RKO (cell line): ENCODE measurements around the gene CARD11.
"Not testable (repeated sequence)": the region's sequence is repeated elsewhere in the genome, so short reads cannot be mapped to it uniquely, and the experiment has no call there.

ENCODE experiments used
- DNase-seq: peaks from one replicate; pipeline ENCODE4 v3.0.0-alpha.2; 2016; ENCODE audit warnings: low spot score

Gene CARD11

GRCh38 chr7:3064067-3064466 is 20.4 kb upstream of the CARD11 start:
- DNase-seq = no peak

- no peak for DNase-seq
These were observed 19.5 kb upstream of the CARD11 start for GRCh38 chr7:3063016-3063753.

GRCh38 chr7:3057066-3057420 is 13.4 kb upstream of the CARD11 start:
- no peak for DNase-seq

GRCh38 chr7:3056234-3057065 is 12.8 kb upstream of the CARD11 start:
- DNase-seq = no peak

DNA sequence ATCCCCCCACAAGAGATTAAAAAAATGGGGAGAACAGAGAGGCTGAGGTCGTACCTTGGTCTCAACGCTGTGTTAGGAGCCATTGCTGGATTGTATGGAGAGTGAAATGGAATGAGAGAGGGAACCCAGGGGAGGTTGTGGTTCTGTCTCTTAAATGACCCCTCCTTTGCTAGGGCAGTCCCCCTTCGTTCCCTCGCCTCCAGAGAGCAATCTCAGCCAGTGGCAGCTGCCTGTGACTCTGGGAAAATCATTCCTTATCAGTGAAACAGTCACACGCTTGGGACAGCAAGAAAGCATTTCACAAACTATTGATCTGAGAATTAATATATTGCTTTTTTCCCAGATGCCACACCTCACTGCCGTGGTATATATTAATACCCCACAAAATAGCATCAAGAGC is 12.0 kb upstream of the CARD11 start:
- DNase-seq = no peak

- no peak for DNase-seq
These were observed 692 bp downstream of the CARD11 start for GRCh38 chr7:3042861-3043489.

DNA sequence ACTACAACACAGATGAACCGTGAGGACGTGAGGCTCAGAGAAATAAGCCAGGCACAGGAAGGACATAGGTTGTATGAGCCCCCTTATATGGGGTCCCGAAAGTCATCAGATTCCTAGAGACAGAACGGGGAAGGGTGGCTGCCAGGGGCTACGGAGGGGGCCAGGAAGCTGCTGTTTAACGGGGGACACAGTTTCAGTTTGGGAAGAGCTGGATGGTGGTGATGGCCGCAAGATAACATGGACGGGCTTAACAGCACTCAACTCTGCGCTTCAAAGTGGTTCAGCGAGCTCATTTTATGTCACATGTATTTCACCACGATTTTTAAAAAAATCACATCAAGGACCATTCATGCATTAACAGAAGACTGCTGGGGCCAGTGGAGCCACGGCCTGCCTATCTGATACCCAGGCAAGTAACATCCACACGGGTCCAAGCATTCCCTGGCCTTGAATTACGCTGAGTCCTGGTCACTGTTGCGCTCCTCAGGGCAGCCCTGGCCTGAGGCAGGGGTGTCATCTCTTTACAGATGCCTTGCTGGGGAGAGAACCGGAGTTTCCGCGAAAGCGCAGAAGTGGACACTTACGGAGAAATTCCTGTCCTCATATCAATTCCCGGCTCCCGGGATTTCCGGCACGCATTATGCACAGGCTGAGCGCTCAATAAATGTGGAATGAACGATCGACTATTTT is 1.5 kb downstream of the CARD11 start:
- no peak for DNase-seq

GRCh38 chr7:3039787-3040186 is 3.9 kb downstream of the CARD11 start:
- no peak for DNase-seq

DNA sequence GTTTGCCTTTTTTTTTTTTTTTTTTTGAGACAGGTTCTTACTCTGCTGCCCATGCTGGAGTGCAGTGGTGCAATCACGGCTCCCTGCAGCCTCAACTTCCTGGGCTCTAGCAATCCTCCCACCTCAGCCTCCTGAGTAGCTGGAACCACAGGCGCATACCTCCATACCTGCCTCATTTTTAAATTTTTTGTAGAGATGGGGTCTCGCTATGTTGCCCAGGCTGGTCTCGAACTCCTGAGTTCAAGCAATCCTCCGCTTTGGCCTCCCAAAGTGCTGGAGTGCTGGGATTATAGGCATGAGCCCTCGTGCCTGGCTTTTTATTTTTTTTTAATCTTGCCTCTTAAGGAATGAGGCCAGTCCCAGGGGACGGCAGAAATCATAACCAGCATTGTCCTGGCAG is 5.7 kb downstream of the CARD11 start:
- not testable (repeated sequence) for DNase-seq

DNA sequence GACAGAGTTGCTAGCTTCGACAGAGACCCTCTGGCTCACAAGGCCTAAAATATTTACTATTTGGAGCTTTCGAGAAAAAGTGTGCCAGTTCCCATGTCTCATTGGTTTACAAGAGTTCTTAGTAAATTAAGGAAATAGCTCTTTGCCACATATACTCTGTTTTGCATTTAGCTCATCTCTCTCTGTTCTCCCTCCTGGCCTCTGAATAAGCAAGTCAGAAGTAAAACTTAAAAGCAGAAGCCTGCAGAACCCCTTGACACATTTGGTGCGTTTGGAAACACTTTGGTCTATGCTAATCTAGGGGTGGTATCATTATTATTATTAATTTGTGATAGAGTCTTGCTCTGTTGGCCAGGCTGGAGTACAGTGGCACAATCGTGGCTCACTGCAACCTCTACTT is 6.4 kb downstream of the CARD11 start:
- no peak for DNase-seq

- no peak for DNase-seq
These were observed 9.0 kb downstream of the CARD11 start for GRCh38 chr7:3034591-3035150.

DNA sequence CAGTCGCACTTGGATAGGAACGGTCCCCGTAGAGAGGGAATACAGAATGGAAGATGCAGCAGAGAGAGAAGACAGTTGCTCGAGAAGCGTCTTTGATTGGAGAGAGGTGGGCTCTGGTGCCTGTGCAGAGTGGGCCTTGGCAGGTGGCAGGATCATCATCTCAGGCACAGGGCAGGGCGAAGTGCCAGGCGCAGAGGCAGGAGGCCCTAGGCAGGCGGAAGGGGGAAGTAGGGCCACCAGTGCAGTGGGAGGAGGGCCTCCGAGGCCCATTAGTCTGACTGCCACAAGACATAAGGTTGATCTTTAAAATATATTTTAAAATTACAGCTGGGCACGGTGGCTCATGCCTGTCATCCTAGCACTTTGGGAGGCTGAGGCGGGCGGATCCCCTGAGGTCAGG is 10.1 kb downstream of the CARD11 start:
- DNase-seq = no peak

GRCh38 chr7:3033136-3033535 is 10.5 kb downstream of the CARD11 start:
- DNase-seq = no peak

GRCh38 chr7:3032256-3032655 is 11.4 kb downstream of the CARD11 start:
- DNase-seq = no peak

DNA sequence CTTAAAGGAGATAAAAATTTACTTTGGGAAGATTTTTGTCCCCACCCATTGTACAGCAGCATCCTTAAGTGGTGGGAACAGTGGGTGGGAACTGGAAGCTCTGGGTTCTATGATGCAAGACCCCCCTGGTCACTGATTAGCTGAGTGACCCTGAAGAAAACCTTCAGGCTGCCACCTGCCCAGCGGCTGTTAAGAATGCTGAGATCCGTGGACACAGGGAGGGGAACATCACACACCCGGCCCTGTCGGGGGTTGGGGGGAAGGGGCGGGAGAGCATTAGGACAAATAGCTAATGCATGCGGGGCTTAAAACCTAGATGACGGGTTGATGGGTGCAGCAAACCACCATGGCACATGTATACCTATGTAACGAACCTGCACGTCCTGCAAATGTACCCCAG is 14.5 kb downstream of the CARD11 start:
- no peak for DNase-seq

GRCh38 chr7:3028758-3029093 is 14.9 kb downstream of the CARD11 start:
- no peak for DNase-seq

DNA sequence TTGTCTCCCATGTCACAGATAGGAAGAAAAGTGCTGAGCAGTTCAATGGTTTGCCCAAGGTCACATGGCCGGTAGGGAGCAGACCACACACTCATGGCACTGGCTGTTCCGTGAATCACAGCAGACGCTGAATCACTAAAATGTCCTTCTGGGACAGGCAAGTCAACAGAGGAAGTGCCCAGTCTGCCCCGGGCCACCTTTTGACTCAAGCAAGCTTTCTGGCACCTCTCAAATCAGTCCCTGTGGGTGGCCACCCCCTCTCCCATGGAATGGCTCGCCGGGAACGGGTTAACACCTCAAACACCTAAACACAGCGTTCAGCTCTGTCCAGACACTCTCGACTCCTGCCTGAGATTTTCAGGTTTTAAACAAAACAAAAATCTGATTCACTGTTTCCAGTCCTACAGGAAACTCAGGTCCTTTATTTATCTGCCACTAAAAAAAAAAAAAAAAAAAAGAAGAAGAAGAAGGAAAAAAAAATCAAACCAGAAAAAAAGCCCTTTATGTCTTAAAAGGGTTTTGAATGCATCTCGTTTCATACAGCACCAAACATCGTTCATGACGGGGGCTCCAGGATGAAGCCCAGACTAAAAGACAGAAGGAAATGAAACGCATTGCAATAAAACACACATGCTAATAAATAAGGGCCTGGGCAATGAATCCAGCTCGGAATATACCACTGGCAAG is 15.5 kb downstream of the CARD11 start:
- DNase-seq = peak; percentile 71

GRCh38 chr7:3027005-3027845 is 16.4 kb downstream of the CARD11 start:
- DNase-seq = no peak

GRCh38 chr7:3025616-3026015 is 18.1 kb downstream of the CARD11 start:
- DNase-seq = no peak

- no peak for DNase-seq
These were observed 21.8 kb downstream of the CARD11 start for GRCh38 chr7:3021825-3022224.

- DNase-seq = not testable (repeated sequence)
These were observed 22.4 kb downstream of the CARD11 start for GRCh38 chr7:3021224-3021623.
